ENCODE data around the gene FRMD8.

Gene FRMD8

DNA sequence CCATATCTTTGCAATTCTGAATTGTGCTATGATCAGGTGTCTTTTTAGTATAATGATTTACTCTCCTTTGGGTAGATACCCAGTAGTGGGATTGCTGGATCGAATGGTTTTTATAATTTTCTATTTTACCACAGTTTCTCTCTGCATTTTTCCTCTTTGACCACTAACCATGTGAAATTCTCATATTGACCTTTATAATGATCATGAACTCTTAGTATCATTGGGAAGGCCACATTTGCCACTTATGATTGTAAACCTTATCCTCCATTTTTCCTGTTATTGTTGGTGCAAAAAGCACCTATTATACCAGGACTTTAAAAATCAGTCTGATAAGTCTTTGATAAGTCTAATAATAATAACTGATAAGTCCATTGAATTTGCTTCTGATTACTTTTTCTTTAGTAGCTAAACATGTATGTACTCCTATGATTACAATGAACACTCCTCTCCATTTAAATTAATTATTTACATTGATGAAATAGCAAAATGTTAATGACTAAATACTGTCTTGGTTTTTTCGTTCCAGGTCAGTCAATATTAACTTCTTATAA, 45.7 kb downstream of the FRMD8 start:
- TF ChIP-seq, protein P1, sequence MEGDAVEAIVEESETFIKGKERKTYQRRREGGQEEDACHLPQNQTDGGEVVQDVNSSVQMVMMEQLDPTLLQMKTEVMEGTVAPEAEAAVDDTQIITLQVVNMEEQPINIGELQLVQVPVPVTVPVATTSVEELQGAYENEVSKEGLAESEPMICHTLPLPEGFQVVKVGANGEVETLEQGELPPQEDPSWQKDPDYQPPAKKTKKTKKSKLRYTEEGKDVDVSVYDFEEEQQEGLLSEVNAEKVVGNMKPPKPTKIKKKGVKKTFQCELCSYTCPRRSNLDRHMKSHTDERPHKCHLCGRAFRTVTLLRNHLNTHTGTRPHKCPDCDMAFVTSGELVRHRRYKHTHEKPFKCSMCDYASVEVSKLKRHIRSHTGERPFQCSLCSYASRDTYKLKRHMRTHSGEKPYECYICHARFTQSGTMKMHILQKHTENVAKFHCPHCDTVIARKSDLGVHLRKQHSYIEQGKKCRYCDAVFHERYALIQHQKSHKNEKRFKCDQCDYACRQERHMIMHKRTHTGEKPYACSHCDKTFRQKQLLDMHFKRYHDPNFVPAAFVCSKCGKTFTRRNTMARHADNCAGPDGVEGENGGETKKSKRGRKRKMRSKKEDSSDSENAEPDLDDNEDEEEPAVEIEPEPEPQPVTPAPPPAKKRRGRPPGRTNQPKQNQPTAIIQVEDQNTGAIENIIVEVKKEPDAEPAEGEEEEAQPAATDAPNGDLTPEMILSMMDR (IDR thresholded peaks at IDR 0.05; ENCODE audit: low read depth, low read length) = no peak
- no peak overlapping the region for H3K4me3 ChIP-seq (ENCODE audit: low read depth, low read length)

DNA sequence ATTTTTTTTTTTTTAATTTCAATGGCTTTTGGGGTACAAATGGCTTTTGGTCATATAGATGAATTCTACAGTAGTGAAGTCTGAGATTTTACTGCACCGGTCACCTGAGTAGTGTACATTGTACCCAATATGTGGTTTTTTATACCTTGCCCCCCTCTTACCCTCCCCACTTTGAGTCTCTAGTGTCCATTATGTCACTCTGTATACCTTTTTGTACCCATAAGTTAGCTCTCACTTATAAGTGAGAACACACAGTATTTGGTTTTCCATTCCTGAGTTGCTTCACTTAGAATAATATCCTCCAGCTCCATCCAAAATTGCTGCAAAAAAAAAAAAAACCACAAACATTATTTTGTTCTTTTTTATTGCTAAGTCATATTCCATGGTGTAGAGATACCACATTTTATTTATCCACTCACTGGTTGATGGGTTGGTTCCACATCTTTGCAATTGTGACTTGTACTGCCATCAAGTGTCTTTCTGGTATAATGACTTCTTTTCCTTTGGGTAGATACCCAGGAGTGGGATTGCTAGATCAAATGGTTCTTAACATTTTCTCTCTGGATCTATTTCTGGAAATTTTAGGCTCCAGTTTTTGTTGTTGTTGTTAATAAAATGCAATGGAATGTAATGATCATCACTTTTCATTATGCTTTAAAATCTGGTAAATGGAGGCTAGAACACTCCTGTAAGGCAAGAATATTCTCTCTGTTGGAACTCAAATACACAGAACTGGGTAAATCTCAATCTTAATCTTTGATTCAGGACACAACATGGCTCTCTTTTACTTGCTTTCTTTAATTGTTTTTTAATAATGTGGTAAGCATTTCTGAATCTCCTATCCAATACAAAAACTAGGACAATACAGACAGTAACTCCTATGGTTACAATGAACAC, 46.5 kb downstream of the FRMD8 start:
- TF ChIP-seq, protein P1 (IDR thresholded peaks at IDR 0.05; ENCODE audit: low read depth, low read length) = no peak
- no peak overlapping the region for H3K4me3 ChIP-seq (ENCODE audit: low read depth, low read length)

DNA sequence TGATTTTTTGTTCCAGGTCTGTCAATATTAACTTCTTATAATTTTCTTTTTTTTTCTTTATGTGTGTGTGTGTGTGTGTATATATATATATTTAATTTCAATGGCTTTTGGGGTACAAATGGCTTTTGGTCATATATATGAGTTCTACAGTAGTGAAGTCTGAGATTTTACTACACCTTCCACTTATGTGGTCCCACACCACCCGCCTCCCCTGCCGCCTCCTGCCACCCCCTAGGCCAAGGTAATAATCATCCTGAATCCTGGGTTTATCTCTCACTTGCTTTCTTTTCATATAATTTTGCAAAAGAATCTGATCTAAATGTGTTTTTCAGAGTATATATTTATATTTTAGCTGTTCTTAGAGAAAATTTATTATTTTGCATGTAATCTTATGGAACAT, 47.2 kb downstream of the FRMD8 start:
- TF ChIP-seq, protein P1 (IDR thresholded peaks at IDR 0.05; ENCODE audit: low read depth, low read length) = no peak
- no peak overlapping the region for H3K4me3 ChIP-seq (ENCODE audit: low read depth, low read length)

DNA sequence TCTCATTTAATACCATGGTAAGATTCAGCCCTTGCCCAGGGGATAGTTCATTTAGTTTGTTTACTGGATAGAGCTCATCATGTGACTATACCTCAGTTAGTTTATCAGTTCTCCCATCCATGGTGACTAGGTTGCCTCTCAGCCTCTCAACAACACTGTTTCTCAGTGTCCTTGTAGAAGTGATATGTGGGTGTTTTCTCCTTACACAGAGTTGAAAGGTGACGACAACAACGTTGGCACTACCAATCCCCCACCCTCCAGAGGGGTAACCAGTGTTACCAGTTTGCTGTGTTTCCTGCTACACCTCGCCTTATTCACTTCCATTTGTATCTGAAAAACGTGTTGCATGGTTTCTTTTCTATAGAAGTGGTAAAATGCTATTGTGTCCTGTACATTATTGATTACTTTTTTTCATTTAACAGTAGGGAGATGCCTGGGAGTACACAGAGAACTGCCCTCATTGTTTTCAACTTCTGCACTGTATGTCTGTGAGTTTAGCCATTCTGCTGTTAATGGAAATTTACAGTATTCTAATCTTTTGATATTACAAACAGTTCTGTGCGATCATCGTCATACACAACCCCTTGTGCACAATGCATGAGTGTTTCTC, 47.7 kb downstream of the FRMD8 start:
- TF ChIP-seq, protein P1 (IDR thresholded peaks at IDR 0.05; ENCODE audit: low read depth, low read length) = no peak
- no peak overlapping the region for H3K4me3 ChIP-seq (ENCODE audit: low read depth, low read length)

DNA sequence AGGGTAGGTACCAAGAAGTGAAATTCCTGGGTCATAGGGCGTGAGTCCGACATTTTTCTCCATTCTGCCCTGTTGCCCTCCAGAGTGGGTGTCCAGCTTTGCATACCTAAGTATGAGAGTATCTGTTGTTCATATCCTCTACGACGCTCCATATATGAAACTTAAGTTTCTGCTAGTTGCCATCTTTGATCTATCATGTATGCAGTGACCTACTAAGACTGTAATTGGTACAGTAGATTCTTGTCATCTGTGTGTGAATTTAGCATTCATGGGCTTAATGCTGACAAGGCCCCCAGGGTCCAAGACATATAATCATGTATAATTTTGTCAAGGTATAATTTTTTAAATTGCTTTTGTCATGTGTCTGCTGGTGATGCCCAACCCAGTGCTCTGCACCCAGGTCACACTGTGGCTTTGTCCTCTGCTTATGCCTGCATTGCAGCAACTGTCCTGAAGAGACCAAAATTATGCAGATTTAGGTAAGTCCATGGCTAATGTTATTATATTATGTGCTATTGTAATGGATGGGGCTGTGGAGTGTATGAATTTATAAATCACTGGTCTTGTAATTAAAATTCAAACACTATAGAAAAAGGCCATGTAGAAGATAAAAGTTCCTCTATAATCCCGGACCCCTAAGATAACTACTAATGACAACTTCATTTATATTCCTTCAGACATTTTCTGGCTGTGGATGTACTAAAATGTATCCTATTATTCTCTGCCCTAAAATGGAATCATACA, 48.4 kb downstream of the FRMD8 start:
- TF ChIP-seq, protein P1 (IDR thresholded peaks at IDR 0.05; ENCODE audit: low read depth, low read length) = no peak
- no peak overlapping the region for H3K4me3 ChIP-seq (ENCODE audit: low read depth, low read length)

DNA sequence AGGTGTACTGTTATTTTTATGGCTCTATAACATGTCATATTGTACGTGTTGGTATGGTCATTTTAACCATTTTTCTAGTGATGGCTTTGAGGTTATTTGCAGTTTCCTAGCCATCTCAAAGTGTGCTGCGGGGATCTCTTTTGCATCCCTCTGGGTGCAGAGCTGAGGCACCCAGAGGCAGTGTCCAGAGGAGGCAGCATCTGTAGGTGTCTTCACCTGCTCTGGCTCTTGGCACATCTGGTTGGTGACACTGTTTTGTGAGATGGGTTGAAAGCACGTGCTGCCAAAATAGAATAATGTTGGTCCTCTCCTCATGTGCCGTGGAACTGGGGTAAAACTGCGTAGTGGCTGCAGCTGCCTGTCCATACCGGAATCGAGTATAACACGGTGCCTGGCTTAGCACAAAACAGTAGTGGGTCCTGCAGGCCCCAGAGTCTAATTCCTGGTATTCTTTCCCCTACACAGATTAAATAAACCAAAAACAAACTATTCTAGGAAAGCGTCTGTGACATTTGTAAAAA, 49.0 kb downstream of the FRMD8 start:
- TF ChIP-seq, protein P1 (IDR thresholded peaks at IDR 0.05; ENCODE audit: low read depth, low read length) = no peak

More for the DNA sequence above, 49.0 kb downstream of the FRMD8 start:
- H3K4me3 ChIP-seq (ENCODE audit: low read depth, low read length) = no peak overlapping the region
